IMR-90 (cell line): ENCODE data around the gene ALDH6A1. TPM values are rescaled to one million over a fixed set of nuclear protein-coding genes. Genes with fewer than 3 reads are reported as not detected.

Source experiments
- ATAC-seq: fragments of 200-7000 bp; cut with Tn5 transposase; 2 replicates; pipeline ENCODE4 v1.9.1; 2020; ENCODE audit warnings: low read depth, mild to moderate bottlenecking, moderate library complexity
- BruUV-seq: library from RNA; stranded (reverse); fragments of 400-500 nt; replicated peaks from 2 replicates; lab custom pipeline; 2021; lab: Mats Ljungman, UMichigan
- CTCF ChIA-PET: fragments of 300-600 bp; formaldehyde crosslinking; extraction: SDS; loops from one replicate; lab custom pipeline; 2021; ENCODE audit warnings: antibody characterized with exemption; lab: Yijun Ruan, JAX
- POLR2A ChIA-PET: fragments of 300-600 bp; sonication (Branson Sonifier 250); formaldehyde crosslinking; loops from one replicate; lab custom pipeline; 2022; ENCODE audit warnings: antibody characterized with exemption; ENCODE audit not compliant: unreplicated experiment; lab: Charles Lee
- DNase-seq: peaks from one replicate; pipeline ENCODE4 v3.0.0; 2013
- H2AFZ ChIP-seq: replicated peaks from 2 replicates; pipeline ENCODE3; 2013; ENCODE audit warnings: low read length, mild to moderate bottlenecking; ENCODE audit not compliant: poor library complexity
- H2AK5ac ChIP-seq: 2 replicates; pipeline ENCODE4 v1.6.1; 2013; ENCODE audit warnings: low read depth, low read length, inconsistent platforms
- H2AK9ac ChIP-seq: replicated peaks from 2 replicates; pipeline ENCODE3; 2013; ENCODE audit warnings: mild to moderate bottlenecking, low read depth, low read length, moderate library complexity; ENCODE audit not compliant: poor library complexity
- H2BK120ac ChIP-seq: 2 replicates; pipeline ENCODE4 v1.6.1; 2013; ENCODE audit warnings: low read depth, low read length, inconsistent platforms
- H2BK15ac ChIP-seq: 3 replicates; pipeline ENCODE4 v1.6.1; 2013; ENCODE audit warnings: low read depth, low read length, inconsistent platforms
- H2BK20ac ChIP-seq: 2 replicates; pipeline ENCODE4 v1.6.1; 2013; ENCODE audit warnings: low read depth, mild to moderate bottlenecking, inconsistent platforms, low read length, moderate library complexity
- H2BK5ac ChIP-seq: 2 replicates; pipeline ENCODE4 v1.6.1; 2013; ENCODE audit warnings: mild to moderate bottlenecking, low read depth, low read length, inconsistent platforms; ENCODE audit not compliant: poor library complexity, severe bottlenecking
- H3K14ac ChIP-seq: replicated peaks from 2 replicates; pipeline ENCODE4 v1.6.1; 2013; ENCODE audit warnings: low read depth, low read length, inconsistent platforms
- H3K18ac ChIP-seq: 2 replicates; pipeline ENCODE4 v1.6.1; 2013; ENCODE audit warnings: low read depth, low read length, control low read depth
- H3K23ac ChIP-seq: 2 replicates; pipeline ENCODE4 v1.6.1; 2013; ENCODE audit warnings: low read depth, low read length, inconsistent platforms
- H3K27ac ChIP-seq: 2 replicates; pipeline ENCODE4 v1.5.1; 2013; ENCODE audit warnings: mild to moderate bottlenecking, control low read depth, low read length; ENCODE audit not compliant: insufficient read depth
- H3K27me3 ChIP-seq: 2 replicates; pipeline ENCODE4 v1.6.1; 2013; ENCODE audit warnings: low read length; ENCODE audit not compliant: control insufficient read depth, insufficient read depth
- H3K36me3 ChIP-seq: 2 replicates; pipeline ENCODE4 v1.6.1; 2013; ENCODE audit warnings: low read length, mixed read lengths; ENCODE audit not compliant: control insufficient read depth, insufficient read depth
- H3K4ac ChIP-seq: 2 replicates; pipeline ENCODE4 v1.6.1; 2013; ENCODE audit warnings: low read depth, low read length, inconsistent platforms
- H3K4me1 ChIP-seq: 2 replicates; pipeline ENCODE4 v1.6.1; 2013; ENCODE audit warnings: low read length, mixed read lengths; ENCODE audit not compliant: control insufficient read depth, insufficient read depth
- H3K4me2 ChIP-seq: 2 replicates; pipeline ENCODE4 v1.6.1; 2013; ENCODE audit warnings: low read depth, mild to moderate bottlenecking, control low read depth, low read length, moderate library complexity
- H3K4me3 ChIP-seq: 2 replicates; pipeline ENCODE4 v1.5.1; 2013; ENCODE audit warnings: low read depth, mild to moderate bottlenecking, control low read depth, low read length, moderate library complexity; ENCODE audit not compliant: insufficient read depth
- H3K56ac ChIP-seq: 2 replicates; pipeline ENCODE4 v1.6.1; 2013; ENCODE audit warnings: low read length, inconsistent platforms; ENCODE audit not compliant: insufficient read depth; ENCODE audit errors: extremely low read depth
- H3K79me1 ChIP-seq, 2 experiments: 2 replicates each; pipeline ENCODE4 v1.6.1; 2013; ENCODE audit warnings: low read length in 2 of 2, inconsistent platforms in 1 of 2, low read depth in 1 of 2
- H3K9ac ChIP-seq: 2 replicates; pipeline ENCODE4 v1.6.1; 2013; ENCODE audit warnings: low read depth, low read length, control low read depth
- H3K9me1 ChIP-seq: 2 replicates; pipeline ENCODE4 v1.6.1; 2013; ENCODE audit warnings: low read length, inconsistent platforms; ENCODE audit not compliant: insufficient read depth
- H3K9me3 ChIP-seq: 2 replicates; pipeline ENCODE4 v1.6.1; 2013; ENCODE audit warnings: low read length; ENCODE audit not compliant: control insufficient read depth, insufficient read depth
- H4K20me1 ChIP-seq: 2 replicates; pipeline ENCODE4 v1.6.1; 2013; ENCODE audit warnings: low read length, inconsistent platforms; ENCODE audit not compliant: insufficient read depth
- H4K5ac ChIP-seq: 2 replicates; pipeline ENCODE4 v1.6.1; 2013; ENCODE audit warnings: mild to moderate bottlenecking, low read depth, low read length, control low read depth
- H4K8ac ChIP-seq, 2 experiments: 2 replicates each; pipeline ENCODE4 v1.6.1; 2013; ENCODE audit warnings: low read depth in 2 of 2, low read length in 2 of 2, control low read depth in 1 of 2, inconsistent platforms in 1 of 2
- H4K91ac ChIP-seq: 2 replicates; pipeline ENCODE4 v1.6.1; 2013; ENCODE audit warnings: low read depth, low read length, inconsistent platforms; ENCODE audit not compliant: insufficient read depth
- CHD1 ChIP-seq: IDR thresholded peaks from 2 replicates; pipeline ENCODE4 v1.6.1; 2012; ENCODE audit warnings: low read depth, low read length, improper control_type of control experiment
- MAZ ChIP-seq: IDR thresholded peaks from 2 replicates; pipeline ENCODE4 v1.6.1; 2012; ENCODE audit warnings: low read depth, mild to moderate bottlenecking, low read length, improper control_type of control experiment, moderate library complexity, borderline replicate concordance
- NFE2L2 ChIP-seq: fragments of 150-350 bp; IDR thresholded peaks from 2 replicates; pipeline ENCODE4 v1.6.1; 2016; ENCODE audit warnings: low read depth, mild to moderate bottlenecking, low read length
- RAD21 ChIP-seq: IDR thresholded peaks from 2 replicates; pipeline ENCODE4 v1.6.1; 2012; ENCODE audit warnings: low read length, improper control_type of control experiment
- RCOR1 ChIP-seq: IDR thresholded peaks from 2 replicates; pipeline ENCODE4 v1.6.1; 2012; ENCODE audit warnings: mild to moderate bottlenecking, low read length, improper control_type of control experiment; ENCODE audit not compliant: insufficient replicate concordance
- RFX5 ChIP-seq: IDR thresholded peaks from 2 replicates; pipeline ENCODE4 v1.8.0; 2012; ENCODE audit warnings: low read depth, mild to moderate bottlenecking, low read length, moderate library complexity
- WGBS, 2 experiments: methylation state at CpG; one replicate each; pipeline versions ENCODE4 v1.1.5 to v1.1.7; 2013; ENCODE audit warnings: missing lambda C conversion rate in 2 of 2; ENCODE audit not compliant: insufficient read length in 1 of 2; ENCODE audit errors: extremely low coverage in 2 of 2; 5-methylcytosine and 5-hydroxymethylcytosine counted together
- dilution Hi-C: fragments of 300-500 bp; cut with HindIII; formaldehyde crosslinking; loops from one replicate; pipeline ENCODE4 v1.14.3; 2018; ENCODE audit warnings: low sequenced_read_pairs; ENCODE audit not compliant: unreplicated experiment
- in situ Hi-C: fragments of 300-500 bp; cut with MboI; formaldehyde crosslinking; loops from 3 replicates; pipeline ENCODE4 v1.14.3; 2019; ENCODE audit warnings: low sequenced_read_pairs, inconsistent platforms, mixed read lengths
- intact Hi-C: fragments of 100-400 bp; cut with micrococcal nuclease; formaldehyde crosslinking; loops from 2 replicates; pipeline ENCODE4 v1.10.0; 2022
- polyA plus RNA-seq, 3 experiments: library from polyadenylated mRNA; depleted of rRNA; stranded (reverse); fragments of >200 nt; gene quantifications; 2 replicates each; pipeline ENCODE4 v1.2.3, GENCODE V29; 2012; ENCODE audit warnings: low replicate concordance in 1 of 3
- total RNA-seq: library from RNA; depleted of rRNA; stranded (reverse); fragments of >200 nt; gene quantifications from 2 replicates; pipeline ENCODE4 v1.2.3, GENCODE V29; 2012
- TF ChIP-seq, protein P1 (sequence below): conservative IDR thresholded peaks from 2 replicates; pipeline ENCODE4 v1.5.1; 2012; ENCODE audit warnings: mild to moderate bottlenecking, low read depth, low read length, improper control_type of control experiment
- TF ChIP-seq, protein P2 (sequence below): fragments of 150-350 bp; IDR thresholded peaks from 2 replicates; pipeline ENCODE4 v1.6.1; 2016; ENCODE audit warnings: low read depth, mild to moderate bottlenecking, low read length, moderate library complexity, borderline replicate concordance

Gene ALDH6A1
- total and polyA plus RNA-seq, 2 of the 4 experiments (the other 2 are of a cell fraction) = 6.0 to 15.1 TPM

DNA sequence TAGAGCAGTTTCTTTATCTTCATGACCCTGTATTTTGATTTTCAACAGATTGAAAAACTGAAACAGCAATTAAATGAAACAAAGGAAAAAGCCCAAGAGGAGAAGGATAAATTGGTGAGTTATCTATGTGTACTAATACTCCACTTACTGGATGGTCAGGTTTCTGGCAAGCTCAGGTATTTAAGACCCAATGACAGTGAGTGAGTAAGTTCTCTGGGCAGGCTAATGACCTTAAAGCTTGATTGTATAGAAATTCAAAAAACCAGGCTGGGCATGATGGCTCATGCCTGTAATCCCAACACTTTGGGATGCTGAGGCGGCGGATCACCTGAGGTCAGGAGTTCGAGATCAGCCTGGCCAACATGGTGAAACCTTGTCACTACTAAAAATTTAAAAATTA is 55.1 kb downstream of the ALDH6A1 start:
- Histone ChIP-seq H3K4me1 (no peaks in the 10 kb centered on the region), H3K23ac (no peak overlapping the region), H4K91ac (no peak overlapping the region), H3K14ac (no peak overlapping the region), H3K27ac (no peak overlapping the region), H2BK20ac (no peak overlapping the region), H2BK120ac (no peak overlapping the region), H3K79me1 (no peaks in the 10 kb centered on the region), H3K36me3 (no peaks in the 10 kb centered on the region), H3K4me2 (no peak overlapping the region), H2BK15ac (no peak overlapping the region), H2AFZ (no peak overlapping the region), H3K9me3 (no peaks in the 10 kb centered on the region), H4K8ac (no peak overlapping the region), H3K9ac (no peak overlapping the region), H3K4ac (no peak overlapping the region), H4K5ac (no peak overlapping the region), H3K9me1 (no peaks in the 10 kb centered on the region), H3K4me3 (no peak overlapping the region), H2AK5ac (no peak overlapping the region), H3K27me3 (no peaks in the 10 kb centered on the region), H2AK9ac (no peak overlapping the region), H2BK5ac (no peak overlapping the region), H4K20me1 (no peaks in the 10 kb centered on the region), H3K56ac (no peak overlapping the region), H3K18ac (no peak overlapping the region)
- no TSS peak for BruUV-seq
- TF ChIP-seq RAD21 (no peak), RCOR1 (no peak), MAZ (no peak), NFE2L2 (no peak), RFX5 (no peak), CHD1 (no peak)
- TF ChIP-seq, protein P1, sequence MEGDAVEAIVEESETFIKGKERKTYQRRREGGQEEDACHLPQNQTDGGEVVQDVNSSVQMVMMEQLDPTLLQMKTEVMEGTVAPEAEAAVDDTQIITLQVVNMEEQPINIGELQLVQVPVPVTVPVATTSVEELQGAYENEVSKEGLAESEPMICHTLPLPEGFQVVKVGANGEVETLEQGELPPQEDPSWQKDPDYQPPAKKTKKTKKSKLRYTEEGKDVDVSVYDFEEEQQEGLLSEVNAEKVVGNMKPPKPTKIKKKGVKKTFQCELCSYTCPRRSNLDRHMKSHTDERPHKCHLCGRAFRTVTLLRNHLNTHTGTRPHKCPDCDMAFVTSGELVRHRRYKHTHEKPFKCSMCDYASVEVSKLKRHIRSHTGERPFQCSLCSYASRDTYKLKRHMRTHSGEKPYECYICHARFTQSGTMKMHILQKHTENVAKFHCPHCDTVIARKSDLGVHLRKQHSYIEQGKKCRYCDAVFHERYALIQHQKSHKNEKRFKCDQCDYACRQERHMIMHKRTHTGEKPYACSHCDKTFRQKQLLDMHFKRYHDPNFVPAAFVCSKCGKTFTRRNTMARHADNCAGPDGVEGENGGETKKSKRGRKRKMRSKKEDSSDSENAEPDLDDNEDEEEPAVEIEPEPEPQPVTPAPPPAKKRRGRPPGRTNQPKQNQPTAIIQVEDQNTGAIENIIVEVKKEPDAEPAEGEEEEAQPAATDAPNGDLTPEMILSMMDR = no peak
- TF ChIP-seq, protein P2, sequence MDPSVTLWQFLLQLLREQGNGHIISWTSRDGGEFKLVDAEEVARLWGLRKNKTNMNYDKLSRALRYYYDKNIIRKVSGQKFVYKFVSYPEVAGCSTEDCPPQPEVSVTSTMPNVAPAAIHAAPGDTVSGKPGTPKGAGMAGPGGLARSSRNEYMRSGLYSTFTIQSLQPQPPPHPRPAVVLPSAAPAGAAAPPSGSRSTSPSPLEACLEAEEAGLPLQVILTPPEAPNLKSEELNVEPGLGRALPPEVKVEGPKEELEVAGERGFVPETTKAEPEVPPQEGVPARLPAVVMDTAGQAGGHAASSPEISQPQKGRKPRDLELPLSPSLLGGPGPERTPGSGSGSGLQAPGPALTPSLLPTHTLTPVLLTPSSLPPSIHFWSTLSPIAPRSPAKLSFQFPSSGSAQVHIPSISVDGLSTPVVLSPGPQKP = no peak
- dilution Hi-C loops (no loop called here), intact Hi-C loops (no loop called here), in situ Hi-C loops (loop anchor here (25.0 kb wide), 1 partner anchor 517 kb away; no protein-coding TSS in a partner anchor)
- ChIA-PET CTCF (no interaction called here), POLR2A (no interaction called here)
- ATAC-seq (no peak), DNase-seq (no peak)
- WGBS, 2 experiments = no CpG with 5 or more reads among the region's 3 CpGs
